Brain pericyte (primary cell): ENCODE data around the gene CEP120.
"Not testable (repeated sequence)": the region's sequence is repeated elsewhere in the genome, so short reads cannot be mapped to it uniquely, and the experiment has no call there.

ENCODE experiments used
- DNase-seq: peaks from one replicate; pipeline ENCODE4 v3.0.0-alpha.2; 2012; ENCODE audit warnings: low read depth, low spot score

The CEP120 gene

GRCh38 chr5:123387313-123387712 lies 35.9 kb downstream of the CEP120 start:
- no peak for DNase-seq

- no peak for DNase-seq
Measured at GRCh38 chr5:123382252-123382651, 41.0 kb downstream of the CEP120 start.

GRCh38 chr5:123371575-123372179 lies 51.5 kb downstream of the CEP120 start:
- no peak for DNase-seq

- DNase-seq, result no peak
Measured at GRCh38 chr5:123369371-123369968, 53.7 kb downstream of the CEP120 start.

GRCh38 chr5:123367739-123368138 lies 55.5 kb downstream of the CEP120 start:
- DNase-seq, result no peak

- DNase-seq, result no peak
Measured at GRCh38 chr5:123365156-123365555, 58.0 kb downstream of the CEP120 start.

GRCh38 chr5:123364441-123365155 lies 58.6 kb downstream of the CEP120 start:
- no peak for DNase-seq

GRCh38 chr5:123360910-123361309 lies 62.3 kb downstream of the CEP120 start:
- DNase-seq, result no peak

- DNase-seq, result no peak
Measured at GRCh38 chr5:123360201-123360571, 63.0 kb downstream of the CEP120 start.

GRCh38 chr5:123359454-123360200 lies 63.6 kb downstream of the CEP120 start:
- no peak for DNase-seq

- no peak for DNase-seq
Measured at GRCh38 chr5:123358751-123359150, 64.5 kb downstream of the CEP120 start.

- no peak for DNase-seq
Measured at GRCh38 chr5:123358304-123358703, 64.9 kb downstream of the CEP120 start.

- no peak for DNase-seq
Measured at GRCh38 chr5:123351820-123352219, 71.4 kb downstream of the CEP120 start.

- DNase-seq, result no peak
Measured at GRCh38 chr5:123351240-123351639, 72.0 kb downstream of the CEP120 start.

- no peak for DNase-seq
Measured at GRCh38 chr5:123350742-123351141, 72.5 kb downstream of the CEP120 start.

GRCh38 chr5:123344816-123345426 lies 78.3 kb downstream of the CEP120 start:
- DNase-seq, result no peak

GRCh38 chr5:123340928-123341327 lies 82.3 kb downstream of the CEP120 start:
- DNase-seq, result no peak

GRCh38 chr5:123308377-123308776 lies 114.8 kb downstream of the CEP120 start:
- not testable (repeated sequence) for DNase-seq

- DNase-seq, result no peak
Measured at GRCh38 chr5:123305751-123306150, 117.5 kb downstream of the CEP120 start.

GRCh38 chr5:123304777-123305316 lies 118.4 kb downstream of the CEP120 start:
- DNase-seq, result no peak

GRCh38 chr5:123303802-123304201 lies 119.4 kb downstream of the CEP120 start:
- no peak for DNase-seq

- no peak for DNase-seq
Measured at GRCh38 chr5:123300266-123300665, 122.9 kb downstream of the CEP120 start.
